Liver (tissue), 9 donors: ENCODE data around the gene UTS2R. TPM values are rescaled to one million over a fixed set of nuclear protein-coding genes. Genes with fewer than 3 reads are reported as not detected.
"Not testable (repeated sequence)": the region's sequence is repeated elsewhere in the genome, so short reads cannot be mapped to it uniquely, and the experiment has no call there.

Experiments used
- DNase-seq: peaks from one replicate; pipeline ENCODE4 v3.0.0-alpha.2; 2017; ENCODE audit warnings: low spot score
- H3K27ac ChIP-seq, 2 donors: one replicate each; pipeline ENCODE4 v1.7.0; 2013; ENCODE audit warnings: inconsistent platforms in 2 of 2, low read length in 2 of 2, control low read depth in 1 of 2, low read depth in 1 of 2, mild to moderate bottlenecking in 1 of 2
- H3K27me3 ChIP-seq, 4 donors: one replicate each; pipeline versions ENCODE4 v1.6.1 to v1.7.0; 2013; ENCODE audit warnings: low read length in 3 of 4, inconsistent platforms in 1 of 4, mild to moderate bottlenecking in 1 of 4, moderate library complexity in 1 of 4; ENCODE audit not compliant: control insufficient read depth in 4 of 4, insufficient read depth in 4 of 4
- H3K36me3 ChIP-seq, 4 donors: one replicate each; pipeline versions ENCODE4 v1.6.1 to v1.7.0; 2013; ENCODE audit warnings: low read length in 3 of 4, mild to moderate bottlenecking in 3 of 4, low read depth in 1 of 4, moderate library complexity in 1 of 4; ENCODE audit not compliant: control insufficient read depth in 4 of 4, insufficient read depth in 3 of 4
- H3K4me1 ChIP-seq, 4 donors: one replicate each; pipeline versions ENCODE4 v1.6.1 to v1.7.0; 2013; ENCODE audit warnings: low read length in 3 of 4, mild to moderate bottlenecking in 3 of 4, moderate library complexity in 1 of 4; ENCODE audit not compliant: control insufficient read depth in 4 of 4, insufficient read depth in 4 of 4
- H3K4me3 ChIP-seq, 3 donors: one replicate each; pipeline versions ENCODE4 v1.6.1 to v1.7.0; 2013; ENCODE audit warnings: low read length in 3 of 3, control low read depth in 1 of 3, low read depth in 1 of 3, mild to moderate bottlenecking in 1 of 3
- H3K9ac ChIP-seq, 2 donors: one replicate each; pipeline ENCODE4 v1.7.0; 2013; ENCODE audit warnings: low read length in 2 of 2, mild to moderate bottlenecking in 2 of 2, moderate library complexity in 2 of 2, control low read depth in 1 of 2, low read depth in 1 of 2
- H3K9me3 ChIP-seq, 4 donors: one replicate each; pipeline versions ENCODE4 v1.6.1 to v1.7.0; 2013; ENCODE audit warnings: low read length in 3 of 4; ENCODE audit not compliant: control insufficient read depth in 4 of 4
- ATF3 ChIP-seq: IDR thresholded peaks from 2 replicates; pipeline ENCODE4 v1.6.1; 2016; ENCODE audit warnings: antibody characterized with exemption
- CTCF ChIP-seq: fragments of 150-350 bp; IDR thresholded peaks from 2 replicates; pipeline ENCODE4 v1.5.1; 2017; ENCODE audit warnings: improper control_type of control experiment, low read depth, low read length; ENCODE audit not compliant: missing input control
- EGR1 ChIP-seq, 2 donors: IDR thresholded peaks; 2 replicates each; pipeline ENCODE4 v1.6.1; 2016 to 2018; ENCODE audit warnings: antibody characterized with exemption in 2 of 2, low read depth in 2 of 2
- FOXA1 ChIP-seq: IDR thresholded peaks from 2 replicates; pipeline ENCODE4 v1.6.1; 2016; ENCODE audit warnings: antibody characterized with exemption
- FOXA2 ChIP-seq: IDR thresholded peaks from 2 replicates; pipeline ENCODE4 v1.6.1; 2016; ENCODE audit warnings: antibody characterized with exemption
- GABPA ChIP-seq, 2 donors: IDR thresholded peaks in 1 of 2; conservative IDR thresholded peaks in 1 of 2; 2 replicates each; pipeline ENCODE4 v1.6.1; 2016; ENCODE audit warnings: antibody characterized with exemption in 2 of 2, mild to moderate bottlenecking in 1 of 2, moderate library complexity in 1 of 2
- HNF4A ChIP-seq, 2 donors: conservative IDR thresholded peaks; 2 replicates each; pipeline ENCODE4 v1.6.1; 2016; ENCODE audit warnings: antibody characterized with exemption in 2 of 2, mild to moderate bottlenecking in 2 of 2
- HNF4G ChIP-seq: IDR thresholded peaks from 2 replicates; pipeline ENCODE4 v1.6.1; 2016; ENCODE audit warnings: antibody characterized with exemption
- JUND ChIP-seq, 2 donors: IDR thresholded peaks; 2 replicates each; pipeline ENCODE4 v1.6.1; 2016; ENCODE audit warnings: antibody characterized with exemption in 2 of 2
- MAX ChIP-seq: IDR thresholded peaks from 2 replicates; pipeline ENCODE4 v1.6.1; 2016; ENCODE audit warnings: antibody characterized with exemption
- NR2F2 ChIP-seq: IDR thresholded peaks from 2 replicates; pipeline ENCODE4 v1.6.1; 2016; ENCODE audit warnings: antibody characterized with exemption
- RAD21 ChIP-seq, 2 donors: IDR thresholded peaks; 2 replicates each; pipeline ENCODE4 v1.6.1; 2016; ENCODE audit warnings: antibody characterized with exemption in 2 of 2, mild to moderate bottlenecking in 2 of 2
- REST ChIP-seq: IDR thresholded peaks from 2 replicates; pipeline ENCODE4 v1.6.1; 2016; ENCODE audit warnings: antibody characterized with exemption, mild to moderate bottlenecking
- RXRA ChIP-seq, 2 donors: IDR thresholded peaks; 2 replicates each; pipeline ENCODE4 v1.6.1; 2017 to 2018; ENCODE audit warnings: antibody characterized with exemption in 2 of 2, mild to moderate bottlenecking in 1 of 2
- SP1 ChIP-seq: IDR thresholded peaks from 2 replicates; pipeline ENCODE4 v1.6.1; 2018; ENCODE audit warnings: antibody characterized with exemption, mild to moderate bottlenecking
- TAF1 ChIP-seq: conservative IDR thresholded peaks from 2 replicates; pipeline ENCODE4 v1.6.1; 2016; ENCODE audit warnings: antibody characterized with exemption, mild to moderate bottlenecking
- YY1 ChIP-seq: IDR thresholded peaks from 2 replicates; pipeline ENCODE4 v1.6.1; 2016; ENCODE audit warnings: antibody characterized with exemption, mild to moderate bottlenecking
- ZBTB33 ChIP-seq: IDR thresholded peaks from 2 replicates; pipeline ENCODE4 v1.6.1; 2016; ENCODE audit warnings: antibody characterized with exemption
- WGBS: extraction: QIAGEN DNeasy Blood & Tissue Kit; methylation state at CpG from one replicate; pipeline ENCODE4 v1.1.7; 2013; 5-methylcytosine and 5-hydroxymethylcytosine counted together
- polyA plus RNA-seq, 2 donors: library from polyadenylated mRNA; stranded (reverse) in 1 of 2; unstranded in 1 of 2; fragments of 200-250 nt in 1 of 2; fragments of >200 nt in 1 of 2; fragmentation: Nextera tagmentation in 1 of 2; extraction: Ambion mirVana in 1 of 2; gene quantifications; one replicate each; pipeline versions ENCODE4 v1.2.1 to v1.2.3, GENCODE V29; 2013 to 2015
- total RNA-seq, 2 donors: library from RNA; depleted of rRNA; stranded (reverse); fragments of >200 nt; gene quantifications; one replicate each; pipeline ENCODE4 v1.2.3, GENCODE V29; 2014
- donor health status: healthy.
- donor health status: healthy.
- donor health status: healthy.
- donor health status: healthy.
- donor health status: healthy.

The UTS2R gene
- total and polyA plus RNA-seq, 4 donors: not detected

GRCh38 chr17:82358465-82359350, 12.9 kb upstream of the UTS2R start, which contains the start of gene TEX19:
TEX19 (plus strand) TSS chr17:82359247; CDS start chr17:82362151, 2,904 bp downstream.
- Histone ChIP-seq H3K9ac (no peak within 1 kb of the TSS), H3K4me1 (peaks cover 0 to 4% (median 1%) of the 10 kb centered on the region in 4 donors), H3K4me3 (no peak within 1 kb of the TSS), H3K27ac (no peak within 1 kb of the TSS), H3K9me3 (no peaks in the 10 kb centered on the region), H3K27me3 (peaks cover 0 to 3% (median 0%) of the 10 kb centered on the region in 4 donors), H3K36me3 (no peaks in the 10 kb centered on the region)
- no peak for DNase-seq
- WGBS: 81% methylated on average over 21 of the region's 21 CpGs
- TF ChIP-seq FOXA1: no peak
- no peak for TF ChIP-seq SP1
- no peak for TF ChIP-seq RXRA (IDR thresholded peaks at IDR 0.05)
- no peak for TF ChIP-seq RAD21 (IDR thresholded peaks at IDR 0.05)
- no peak for TF ChIP-seq GABPA (IDR thresholded peaks at IDR 0.05 in 1 of 2, conservative IDR thresholded peaks at IDR 0.05 in 1 of 2)
- TF ChIP-seq TAF1: no peak
- TF ChIP-seq ATF3: no peak
- TF ChIP-seq REST: no peak
- TF ChIP-seq NR2F2: no peak
- no peak for TF ChIP-seq HNF4A (conservative IDR thresholded peaks at IDR 0.05)
- no peak for TF ChIP-seq MAX
- TF ChIP-seq ZBTB33: no peak
- no peak for TF ChIP-seq FOXA2
- TF ChIP-seq YY1: no peak
- TF ChIP-seq JUND (IDR thresholded peaks at IDR 0.05): no peak
- no peak for TF ChIP-seq EGR1 (IDR thresholded peaks at IDR 0.05; ENCODE audit: low read depth in 2 of 2)
- no peak for TF ChIP-seq HNF4G
- TF ChIP-seq CTCF: no peak

GRCh38 chr17:82359451-82360074, 12.0 kb upstream of the UTS2R start:
- WGBS: 92% methylated on average over 1 of the region's 1 CpG
- not testable (repeated sequence) for DNase-seq

More at GRCh38 chr17:82359451-82360074, 12.0 kb upstream of the UTS2R start:
- H3K27me3 ChIP-seq, H3K4me3 ChIP-seq, H3K9ac ChIP-seq, H3K36me3 ChIP-seq, H3K27ac ChIP-seq, H3K9me3 ChIP-seq, H3K4me1 ChIP-seq: not testable (repeated sequence)
